ENCODE data around the gene GCAT.
"Not testable (repeated sequence)": the region's sequence is repeated elsewhere in the genome, so short reads cannot be mapped to it uniquely, and the experiment has no call there.

GCAT gene

GRCh38 chr22:37781434-37782059, 26.2 kb upstream of the GCAT start:
- DNase-seq (ENCODE audit: insufficient read length, low spot score) = no peak
- FAIRE-seq = no peak

- peak; percentile 41 for DNase-seq (ENCODE audit: insufficient read length, low spot score)
- no peak for FAIRE-seq
Measured at GRCh38 chr22:37782340-37783168, 25.2 kb upstream of the GCAT start.

- DNase-seq (ENCODE audit: insufficient read length, low spot score) = no peak
- no peak for FAIRE-seq
Measured at GRCh38 chr22:37784829-37785495, 22.8 kb upstream of the GCAT start.

- DNase-seq (ENCODE audit: insufficient read length, low spot score) (no peak), FAIRE-seq (no peak)
Measured at GRCh38 chr22:37790234-37790633, 17.5 kb upstream of the GCAT start.

GRCh38 chr22:37792494-37792893, 15.2 kb upstream of the GCAT start:
- FAIRE-seq = no peak
- DNase-seq (ENCODE audit: insufficient read length, low spot score) = no peak

GRCh38 chr22:37794376-37794775, 13.4 kb upstream of the GCAT start:
- FAIRE-seq = no peak

GRCh38 chr22:37796079-37796478, 11.7 kb upstream of the GCAT start:
- DNase-seq (ENCODE audit: insufficient read length, low spot score) (no peak), FAIRE-seq (no peak)

More at GRCh38 chr22:37794376-37794775, 13.4 kb upstream of the GCAT start:
- DNase-seq (ENCODE audit: insufficient read length, low spot score) = no peak

GRCh38 chr22:37797259-37797658, 10.5 kb upstream of the GCAT start:
- DNase-seq (ENCODE audit: insufficient read length, low spot score); FAIRE-seq: not testable (repeated sequence)

- FAIRE-seq = no peak
- DNase-seq (ENCODE audit: insufficient read length, low spot score) = no peak
Measured at GRCh38 chr22:37797874-37798500, 9.7 kb upstream of the GCAT start.

- not testable (repeated sequence) for DNase-seq (ENCODE audit: insufficient read length, low spot score); FAIRE-seq
Measured at GRCh38 chr22:37799979-37800378, 7.8 kb upstream of the GCAT start.

GRCh38 chr22:37801946-37802309, 5.8 kb upstream of the GCAT start:
- FAIRE-seq (no peak), DNase-seq (ENCODE audit: insufficient read length, low spot score) (no peak)

- FAIRE-seq (peak; percentile 9), DNase-seq (ENCODE audit: insufficient read length, low spot score) (no peak)
Measured at GRCh38 chr22:37802310-37803194, 5.2 kb upstream of the GCAT start.

GRCh38 chr22:37803195-37803638, 4.5 kb upstream of the GCAT start:
- FAIRE-seq (no peak), DNase-seq (ENCODE audit: insufficient read length, low spot score) (no peak)

GRCh38 chr22:37803639-37804351, 3.9 kb upstream of the GCAT start:
- DNase-seq (ENCODE audit: insufficient read length, low spot score) (no peak), FAIRE-seq (no peak)

GRCh38 chr22:37804352-37804880, 3.3 kb upstream of the GCAT start:
- FAIRE-seq (no peak), DNase-seq (ENCODE audit: insufficient read length, low spot score) (no peak)

GRCh38 chr22:37804881-37805809, 2.6 kb upstream of the GCAT start:
- FAIRE-seq = no peak
- peak; percentile 62 for DNase-seq (ENCODE audit: insufficient read length, low spot score)

- no peak for DNase-seq (ENCODE audit: insufficient read length, low spot score)
- FAIRE-seq = no peak
Measured at GRCh38 chr22:37805810-37806277, 1.9 kb upstream of the GCAT start.

Data from HTR-8/SVneo (cell line).